Measurements from ENCODE around the gene HIC1.

HIC1 gene

GRCh38 chr17:2075336-2076086, 20.6 kb downstream of the HIC1 start:
- no peak overlapping the region for H3K4me3 ChIP-seq (ENCODE audit: low read depth, low read length)

- no peak overlapping the region for H3K4me3 ChIP-seq (ENCODE audit: low read depth, low read length)
These were observed 21.4 kb downstream of the HIC1 start for GRCh38 chr17:2076087-2076984.

- no peak overlapping the region for H3K4me3 ChIP-seq (ENCODE audit: low read depth, low read length)
These were observed 22.1 kb downstream of the HIC1 start for GRCh38 chr17:2077040-2077439.

GRCh38 chr17:2081564-2081963, 26.7 kb downstream of the HIC1 start:
- no peak overlapping the region for H3K4me3 ChIP-seq (ENCODE audit: low read depth, low read length)

- H3K4me3 ChIP-seq (ENCODE audit: low read depth, low read length) = no peak overlapping the region
These were observed 27.3 kb downstream of the HIC1 start for GRCh38 chr17:2082003-2082781.

GRCh38 chr17:2083613-2084035, 28.7 kb downstream of the HIC1 start:
- no peak overlapping the region for H3K4me3 ChIP-seq (ENCODE audit: low read depth, low read length)

GRCh38 chr17:2084036-2084765, 29.3 kb downstream of the HIC1 start:
- no peak overlapping the region for H3K4me3 ChIP-seq (ENCODE audit: low read depth, low read length)

GRCh38 chr17:2084766-2085647, 30.1 kb downstream of the HIC1 start:
- no peak overlapping the region for H3K4me3 ChIP-seq (ENCODE audit: low read depth, low read length)

GRCh38 chr17:2085648-2085949, 30.7 kb downstream of the HIC1 start:
- no peak overlapping the region for H3K4me3 ChIP-seq (ENCODE audit: low read depth, low read length)

GRCh38 chr17:2086306-2086705, 31.4 kb downstream of the HIC1 start:
- no peak overlapping the region for H3K4me3 ChIP-seq (ENCODE audit: low read depth, low read length)

- no peak overlapping the region for H3K4me3 ChIP-seq (ENCODE audit: low read depth, low read length)
These were observed 32.8 kb downstream of the HIC1 start for GRCh38 chr17:2087597-2088211.

GRCh38 chr17:2089021-2089422, 34.1 kb downstream of the HIC1 start:
- no peak overlapping the region for H3K4me3 ChIP-seq (ENCODE audit: low read depth, low read length)

GRCh38 chr17:2090210-2090641, 35.3 kb downstream of the HIC1 start:
- no peak overlapping the region for H3K4me3 ChIP-seq (ENCODE audit: low read depth, low read length)

- no peak overlapping the region for H3K4me3 ChIP-seq (ENCODE audit: low read depth, low read length)
These were observed 36.1 kb downstream of the HIC1 start for GRCh38 chr17:2090804-2091534.

- H3K4me3 ChIP-seq (ENCODE audit: low read depth, low read length) = no peak overlapping the region
These were observed 37.4 kb downstream of the HIC1 start for GRCh38 chr17:2092253-2092652.

- no peak overlapping the region for H3K4me3 ChIP-seq (ENCODE audit: low read depth, low read length)
These were observed 38.4 kb downstream of the HIC1 start for GRCh38 chr17:2093349-2093748.

- H3K4me3 ChIP-seq (ENCODE audit: low read depth, low read length) = no peak overlapping the region
These were observed 40.1 kb downstream of the HIC1 start for GRCh38 chr17:2094891-2095535.

- no peak overlapping the region for H3K4me3 ChIP-seq (ENCODE audit: low read depth, low read length)
These were observed 40.6 kb downstream of the HIC1 start for GRCh38 chr17:2095536-2095910.

Data from iPS-11a (cell line).